IPS-11a (cell line): Measurements from ENCODE around the gene DHRS1.
"Not testable (repeated sequence)": the region's sequence is repeated elsewhere in the genome, so short reads cannot be mapped to it uniquely, and the experiment has no call there.

Experiments
- H3K4me3 ChIP-seq: one replicate; pipeline ENCODE4 v1.5.1; 2013; ENCODE audit warnings: low read depth, low read length, control low read depth

DHRS1 gene

DNA sequence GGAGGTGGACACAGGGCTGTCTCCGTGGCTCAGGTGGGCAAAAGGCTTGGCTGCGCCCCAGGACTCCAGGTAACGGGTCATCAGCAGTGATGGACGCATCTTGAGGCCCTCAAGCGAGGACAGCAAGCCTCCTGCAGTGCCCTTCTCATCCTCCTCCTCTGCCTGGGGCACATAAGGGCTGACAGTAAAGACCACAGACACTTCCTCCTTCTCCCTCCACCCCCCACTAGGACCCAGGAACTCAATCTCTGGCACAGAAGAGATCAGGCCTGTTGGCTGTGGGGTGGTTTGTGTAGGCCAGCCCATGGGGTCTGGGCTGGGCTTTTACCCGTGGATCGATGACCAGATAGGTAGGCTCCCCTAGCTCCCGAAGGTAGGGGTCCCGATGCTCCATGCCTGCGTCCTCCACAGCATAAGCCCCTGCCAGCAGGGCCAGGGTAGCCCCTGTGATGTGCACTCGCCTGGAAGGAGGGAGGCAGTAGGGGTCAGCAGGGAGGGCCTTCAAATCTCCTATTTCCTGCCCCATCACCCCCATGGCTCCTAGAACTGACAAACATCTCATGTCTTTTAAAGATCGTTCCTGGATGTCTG is 29.6 kb upstream of the DHRS1 start:
- no peak overlapping the region for H3K4me3 ChIP-seq

DNA sequence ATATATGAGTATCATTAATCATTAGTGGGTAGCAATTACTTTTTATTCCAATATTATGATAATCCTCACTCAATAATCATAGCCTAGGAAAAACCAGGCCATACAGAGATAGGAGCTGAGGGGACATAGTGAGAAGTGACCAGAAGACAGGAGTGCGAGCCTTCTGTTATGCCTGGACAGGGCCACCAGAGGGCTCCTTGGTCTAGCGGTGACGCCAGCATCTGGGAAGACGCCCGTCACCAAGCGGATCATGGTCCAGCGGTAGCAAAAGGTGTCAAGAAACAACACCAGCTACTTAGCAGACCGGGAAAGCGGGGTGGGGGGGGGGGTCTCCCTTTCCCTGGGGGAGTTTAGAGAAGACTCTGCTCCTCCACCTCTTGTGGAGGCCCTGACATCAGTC is 28.3 kb upstream of the DHRS1 start:
- not testable (repeated sequence) for H3K4me3 ChIP-seq

DNA sequence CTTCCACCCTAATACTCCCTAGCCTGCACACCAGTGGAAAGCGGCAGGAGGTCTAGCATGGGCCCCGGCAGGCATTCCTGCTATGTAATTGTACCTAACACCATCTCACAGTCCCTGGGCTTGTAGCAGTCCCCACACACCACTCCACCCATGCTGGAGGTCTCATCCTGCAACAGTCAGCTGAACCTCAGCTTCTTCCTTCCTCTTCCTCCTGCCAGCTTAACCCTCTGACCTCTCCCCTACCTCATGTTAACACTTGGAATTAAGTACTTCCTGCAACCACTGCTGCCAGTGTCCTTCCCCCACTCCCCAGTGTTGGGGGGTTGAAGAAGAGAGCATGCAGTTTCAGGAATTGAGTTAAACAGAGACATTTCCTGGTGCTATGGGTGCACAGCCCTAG is 27.7 kb upstream of the DHRS1 start:
- no peak overlapping the region for H3K4me3 ChIP-seq

DNA sequence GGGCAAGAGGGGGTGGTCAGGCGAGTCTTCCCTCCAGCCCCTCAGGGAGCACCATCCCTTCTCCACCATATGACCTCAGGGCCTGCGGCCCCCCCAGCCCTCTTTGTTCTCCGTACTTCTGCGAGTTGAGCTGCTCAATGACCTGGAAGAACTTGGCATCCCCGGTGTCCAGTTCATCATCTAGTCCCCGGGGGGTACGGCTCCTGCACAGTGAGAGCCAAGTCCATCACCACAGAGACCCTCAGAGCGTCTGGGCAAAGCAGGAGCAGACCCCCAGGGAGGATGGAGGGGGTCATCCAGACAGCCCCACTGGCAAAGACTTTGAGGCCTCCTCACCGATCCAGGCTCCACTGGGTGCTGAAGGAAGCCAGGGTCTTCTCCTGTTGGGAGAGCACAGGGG is 26.4 kb upstream of the DHRS1 start:
- no peak overlapping the region for H3K4me3 ChIP-seq

DNA sequence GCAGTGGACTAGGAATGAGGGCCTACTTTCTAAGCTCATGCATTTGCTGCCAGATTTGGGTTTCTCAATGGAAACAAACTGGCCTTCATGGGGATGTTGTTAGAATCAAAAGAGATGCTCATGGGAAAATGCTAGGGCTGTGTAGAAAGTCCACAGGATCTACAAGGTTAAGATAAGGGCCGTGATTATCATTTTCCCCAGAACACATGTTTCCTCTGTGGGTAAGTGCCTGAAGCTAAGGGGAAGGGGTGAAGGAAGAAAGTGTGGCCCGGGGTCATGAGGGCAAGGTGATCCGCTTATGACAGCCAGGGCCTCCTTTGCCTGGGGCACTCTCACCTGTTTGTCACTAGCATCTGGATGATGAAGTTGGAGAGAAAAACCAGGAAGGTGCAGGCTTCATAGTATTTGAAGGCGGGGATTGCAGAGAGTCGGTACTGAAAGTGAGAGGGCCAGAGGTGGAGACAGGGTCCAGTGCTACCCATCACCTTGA is 25.5 kb upstream of the DHRS1 start:
- no peak overlapping the region for H3K4me3 ChIP-seq

DNA sequence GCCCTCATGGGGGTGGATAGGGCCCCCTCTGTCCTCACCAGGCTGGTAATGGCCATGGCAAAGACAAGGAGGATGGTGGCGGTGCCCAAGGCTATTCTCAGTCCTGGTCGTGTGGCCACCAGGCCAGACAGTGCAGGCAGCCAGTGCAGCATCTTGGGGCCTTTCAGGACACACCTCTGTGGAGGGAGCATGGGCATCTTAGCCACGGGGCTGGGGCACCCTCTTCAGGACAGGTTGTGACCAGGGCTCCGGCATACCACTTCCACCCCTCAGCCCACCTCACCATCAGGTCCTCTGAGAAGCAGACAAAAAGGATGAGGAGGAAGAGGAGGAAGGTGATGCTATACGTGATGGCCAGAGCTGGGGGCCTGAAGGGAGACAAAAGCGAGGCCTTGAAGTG is 24.4 kb upstream of the DHRS1 start:
- H3K4me3 ChIP-seq: no peak overlapping the region

DNA sequence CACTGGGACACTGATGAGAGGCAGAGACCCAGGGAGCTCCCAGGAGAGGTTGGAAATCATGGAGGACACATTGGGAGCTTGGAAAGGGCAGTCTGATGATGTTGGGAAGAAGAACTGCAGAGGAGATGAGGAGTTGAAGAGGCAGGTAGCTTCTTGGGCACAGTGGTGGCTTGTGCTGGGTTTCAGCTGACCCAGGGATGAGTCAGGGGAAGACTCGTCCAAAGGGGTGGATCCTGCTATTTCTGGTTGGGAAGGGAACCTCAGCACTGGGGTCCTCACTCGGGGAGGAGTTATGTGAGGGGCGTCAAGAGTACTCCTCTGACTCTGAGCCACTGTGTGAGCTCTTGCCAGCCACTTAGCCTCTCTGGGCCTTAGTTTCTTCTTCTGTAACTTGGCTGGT is 23.8 kb upstream of the DHRS1 start:
- H3K4me3 ChIP-seq: no peak overlapping the region

DNA sequence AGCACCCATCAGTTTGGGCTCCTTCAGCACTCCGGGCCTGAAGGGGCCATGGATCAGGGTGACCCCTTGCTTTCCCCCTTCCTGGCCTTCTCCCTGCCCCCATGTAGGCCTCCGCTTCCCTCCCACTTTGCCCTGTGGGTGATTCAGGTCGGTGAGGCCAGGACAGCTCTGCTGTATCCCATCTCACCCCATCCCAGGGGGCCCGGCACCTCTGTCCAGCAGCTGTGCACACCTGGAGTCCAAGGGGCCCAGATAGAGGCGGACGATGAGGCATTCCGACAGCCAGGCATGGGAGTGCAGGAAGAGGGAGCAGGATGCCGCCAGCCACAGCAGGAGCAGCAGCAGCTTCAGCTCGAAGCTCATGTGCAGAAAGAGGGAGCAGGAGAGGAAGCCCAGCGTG is 23.1 kb upstream of the DHRS1 start:
- H3K4me3 ChIP-seq: no peak overlapping the region

DNA sequence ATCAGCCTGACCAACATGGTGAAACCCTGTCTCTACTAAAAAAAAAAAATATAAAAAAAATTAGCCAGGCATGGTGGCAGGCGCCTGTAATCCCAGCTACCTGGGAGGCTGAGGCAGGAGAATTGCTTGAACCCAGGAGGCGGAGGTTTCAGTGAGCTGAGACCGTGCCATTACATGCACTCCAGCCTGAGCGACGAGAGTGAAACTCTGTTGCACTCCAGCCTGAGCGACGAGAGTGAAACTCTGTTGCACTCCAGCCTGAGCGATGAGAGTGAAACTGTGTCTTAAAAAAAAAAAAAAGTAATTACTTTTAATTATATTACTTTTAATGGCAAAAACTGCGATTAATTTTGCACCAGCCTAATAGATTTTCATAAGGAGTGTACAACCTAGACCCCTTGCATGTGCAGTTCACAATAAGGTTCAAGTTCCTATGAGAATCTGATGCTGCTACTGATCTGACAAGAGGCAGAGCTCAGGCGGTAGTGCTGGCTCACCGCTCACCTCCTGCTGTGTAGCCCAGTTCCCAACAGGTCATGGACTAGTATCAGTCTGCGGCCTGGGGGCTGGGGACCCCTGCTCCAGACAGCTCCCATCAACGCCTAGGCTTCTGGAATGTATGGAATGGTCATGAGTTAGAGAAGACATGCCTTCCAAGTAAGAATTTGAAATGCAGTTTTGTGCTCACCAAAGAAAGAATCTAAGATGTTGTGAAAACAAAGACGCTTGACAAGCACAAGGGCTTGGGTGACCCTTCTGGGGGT is 21.8 kb upstream of the DHRS1 start:
- no peak overlapping the region for H3K4me3 ChIP-seq

DNA sequence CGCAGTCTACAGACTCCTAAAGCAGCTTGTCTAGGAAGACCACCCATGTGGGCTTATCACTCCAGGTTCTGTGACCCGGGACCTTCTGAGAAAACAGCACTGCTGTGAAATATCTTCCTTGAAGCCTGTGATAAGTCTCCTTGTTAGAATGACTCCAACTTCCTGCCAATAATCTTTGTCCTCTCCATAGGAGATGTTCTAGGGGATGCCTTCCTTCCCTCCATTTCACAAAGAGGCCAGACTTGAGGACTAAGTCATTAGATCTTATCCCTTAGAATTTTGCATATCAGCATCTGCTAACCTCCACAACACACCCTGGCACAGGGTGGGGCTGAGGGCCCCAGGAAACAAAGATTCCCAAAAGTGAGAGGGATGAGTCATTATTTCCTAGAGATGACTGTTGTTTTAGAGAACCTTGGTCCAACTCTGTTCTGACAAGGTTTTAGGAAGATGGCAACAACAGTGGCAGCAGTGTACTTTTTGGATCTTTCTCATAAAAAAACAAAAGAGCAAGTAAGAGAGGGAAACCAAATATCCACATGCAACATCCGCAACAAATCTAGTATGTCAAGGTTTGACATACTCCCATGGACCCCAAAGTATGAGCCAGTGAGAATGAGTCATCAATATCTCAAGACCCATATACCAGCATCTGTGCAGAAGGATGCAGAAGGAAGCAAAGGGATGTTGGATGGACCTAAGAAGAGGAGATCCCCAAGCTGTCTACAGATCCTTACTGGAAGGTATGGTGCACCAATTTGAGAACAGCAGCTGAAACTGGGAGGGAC is 17.8 kb upstream of the DHRS1 start:
- no peak overlapping the region for H3K4me3 ChIP-seq

DNA sequence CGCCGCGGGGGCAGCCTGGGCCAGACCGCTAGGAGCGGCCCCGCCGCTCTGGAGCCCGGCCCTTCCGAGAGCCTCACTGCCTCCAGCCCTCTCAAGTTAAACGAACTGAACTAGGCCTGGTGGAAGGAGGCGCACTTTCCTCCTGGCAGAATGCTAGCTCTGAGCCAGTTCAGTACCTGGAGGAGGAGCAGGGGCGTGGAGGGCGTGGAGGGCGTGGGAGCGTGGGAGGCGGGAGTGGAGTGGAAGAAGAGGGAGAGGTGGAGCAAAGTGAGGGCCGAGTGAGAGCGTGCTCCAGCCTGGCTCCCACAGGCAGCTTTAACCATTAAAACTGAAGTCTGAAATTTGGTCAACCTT is 17.0 kb upstream of the DHRS1 start:
- no peak overlapping the region for H3K4me3 ChIP-seq

DNA sequence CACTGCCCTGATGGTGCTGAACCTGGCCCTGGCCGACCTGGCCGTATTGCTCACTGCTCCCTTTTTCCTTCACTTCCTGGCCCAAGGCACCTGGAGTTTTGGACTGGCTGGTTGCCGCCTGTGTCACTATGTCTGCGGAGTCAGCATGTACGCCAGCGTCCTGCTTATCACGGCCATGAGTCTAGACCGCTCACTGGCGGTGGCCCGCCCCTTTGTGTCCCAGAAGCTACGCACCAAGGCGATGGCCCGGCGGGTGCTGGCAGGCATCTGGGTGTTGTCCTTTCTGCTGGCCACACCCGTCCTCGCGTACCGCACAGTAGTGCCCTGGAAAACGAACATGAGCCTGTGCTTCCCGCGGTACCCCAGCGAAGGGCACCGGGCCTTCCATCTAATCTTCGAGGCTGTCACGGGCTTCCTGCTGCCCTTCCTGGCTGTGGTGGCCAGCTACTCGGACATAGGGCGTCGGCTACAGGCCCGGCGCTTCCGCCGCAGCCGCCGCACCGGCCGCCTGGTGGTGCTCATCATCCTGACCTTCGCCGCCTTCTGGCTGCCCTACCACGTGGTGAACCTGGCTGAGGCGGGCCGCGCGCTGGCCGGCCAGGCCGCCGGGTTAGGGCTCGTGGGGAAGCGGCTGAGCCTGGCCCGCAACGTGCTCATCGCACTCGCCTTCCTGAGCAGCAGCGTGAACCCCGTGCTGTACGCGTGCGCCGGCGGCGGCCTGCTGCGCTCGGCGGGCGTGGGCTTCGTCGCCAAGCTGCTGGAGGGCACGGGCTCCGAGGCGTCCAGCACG is 16.4 kb upstream of the DHRS1 start:
- no peak overlapping the region for H3K4me3 ChIP-seq

DNA sequence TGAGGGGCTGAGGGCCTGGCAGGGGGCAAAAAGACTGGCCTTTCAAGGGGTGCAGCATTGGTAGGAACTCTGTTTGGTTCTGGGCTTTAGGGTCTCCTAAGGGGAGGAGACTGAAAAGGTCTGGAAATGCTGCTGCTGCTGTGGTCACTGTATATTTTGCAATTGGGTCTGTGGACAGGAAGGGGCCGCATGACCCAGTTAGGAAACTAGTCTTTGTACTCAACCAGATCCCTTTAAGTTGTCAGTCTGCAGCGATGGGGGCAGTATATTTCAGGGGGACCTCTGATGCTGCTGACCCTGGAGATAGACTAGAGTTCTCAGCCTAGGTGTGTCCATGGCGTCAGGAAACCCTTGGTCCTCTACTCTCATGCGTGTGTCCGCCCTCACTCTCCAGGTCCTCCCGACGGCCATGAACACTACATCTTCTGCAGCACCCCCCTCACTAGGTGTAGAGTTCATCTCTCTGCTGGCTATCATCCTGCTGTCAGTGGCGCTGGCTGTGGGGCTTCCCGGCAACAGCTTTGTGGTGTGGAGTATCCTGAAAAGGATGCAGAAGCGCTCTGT is 15.7 kb upstream of the DHRS1 start:
- no peak overlapping the region for H3K4me3 ChIP-seq

DNA sequence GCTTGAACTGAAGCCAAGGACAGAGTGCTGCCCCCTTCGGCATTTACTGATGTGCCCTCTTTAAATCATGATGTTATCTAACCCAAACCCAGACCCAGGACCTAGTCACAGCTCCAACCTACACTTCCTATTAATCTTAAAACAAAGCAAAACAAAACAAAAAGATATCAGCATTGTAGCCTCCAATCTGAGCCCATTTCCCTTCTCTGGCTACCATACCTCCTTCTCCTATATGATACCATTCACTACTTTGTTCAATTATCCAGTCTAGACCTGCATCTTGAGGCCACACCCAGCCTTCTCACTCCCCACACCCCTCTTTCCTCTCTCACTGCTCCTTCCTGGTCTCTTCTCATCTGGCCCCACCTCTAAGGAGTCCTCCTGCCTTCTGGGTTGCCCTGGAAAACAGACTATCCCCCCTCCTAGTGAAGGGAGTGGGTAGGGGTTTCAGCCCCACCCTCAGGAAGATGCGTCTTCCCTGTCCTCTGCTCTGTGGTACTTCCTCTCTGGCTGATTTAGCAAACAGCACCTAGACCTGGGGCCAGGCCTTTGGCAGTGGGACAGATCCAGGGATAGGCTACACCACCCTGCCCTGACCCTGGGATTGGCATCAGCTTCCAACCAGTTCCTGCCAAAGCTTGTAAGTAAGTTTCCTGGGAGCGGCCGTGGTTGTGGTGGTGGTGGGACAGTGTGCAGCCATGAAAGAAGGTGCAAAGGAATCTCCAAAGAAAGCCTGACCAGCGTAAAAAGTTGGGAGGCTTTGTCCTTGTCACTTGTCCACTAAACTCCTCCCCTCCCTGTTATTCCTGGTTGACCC is 15.0 kb upstream of the DHRS1 start:
- no peak overlapping the region for H3K4me3 ChIP-seq

DNA sequence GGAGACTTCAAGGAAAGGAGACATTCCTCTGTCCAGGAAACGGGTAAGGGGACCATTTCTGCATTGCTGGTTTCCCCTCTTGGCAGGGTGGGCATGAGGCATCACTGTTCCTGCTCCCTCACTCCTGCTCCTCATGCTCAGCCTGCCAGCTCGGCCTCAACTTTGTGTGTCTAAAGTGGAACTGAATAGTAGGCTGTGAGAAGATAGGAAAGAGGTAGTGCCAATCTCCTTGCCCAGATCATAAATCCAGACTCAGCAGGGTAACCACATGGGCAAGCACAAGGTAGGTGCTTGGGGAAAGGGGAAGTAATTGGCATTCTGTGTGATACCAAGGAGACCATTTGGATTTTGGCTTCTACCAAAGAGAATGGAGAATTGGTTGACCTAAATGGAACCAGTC is 14.3 kb upstream of the DHRS1 start:
- H3K4me3 ChIP-seq: no peak overlapping the region

DNA sequence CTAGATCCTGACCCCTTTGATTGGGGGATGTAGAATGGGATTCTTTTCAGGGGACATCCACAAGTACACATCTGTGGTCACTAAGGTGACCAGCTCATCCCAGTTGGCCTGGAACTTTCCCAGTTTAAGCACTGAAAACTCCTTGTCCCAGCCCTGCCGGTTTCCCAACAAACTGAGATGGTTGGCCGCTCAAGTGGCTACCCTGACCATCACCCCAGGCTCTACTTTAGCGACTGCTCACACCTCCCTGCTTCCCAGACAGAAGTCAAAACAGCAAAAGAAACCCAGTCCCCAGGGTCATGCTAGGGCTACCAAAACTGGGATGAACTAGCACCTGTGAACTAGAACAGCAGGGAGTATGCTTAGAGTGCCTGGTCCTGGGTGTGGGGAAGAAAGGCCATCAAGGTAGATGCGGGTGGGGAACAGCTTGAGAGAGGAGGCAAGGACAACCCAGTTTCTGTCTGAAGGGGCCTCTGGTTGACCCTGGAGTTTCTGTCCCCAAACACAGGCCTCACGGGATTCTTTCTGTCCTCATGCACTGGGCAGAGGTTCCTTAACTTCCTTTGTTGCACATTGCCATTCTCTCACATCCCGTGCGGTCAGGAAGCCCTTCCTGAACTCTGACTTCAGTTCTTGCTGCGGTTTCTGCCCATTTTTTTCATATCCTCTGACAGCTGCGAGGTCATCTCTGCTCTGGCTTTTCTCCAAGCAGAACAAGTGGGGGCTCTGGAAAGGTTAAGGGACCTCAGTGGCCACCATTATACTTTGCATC is 13.3 kb upstream of the DHRS1 start:
- H3K4me3 ChIP-seq: no peak overlapping the region

DNA sequence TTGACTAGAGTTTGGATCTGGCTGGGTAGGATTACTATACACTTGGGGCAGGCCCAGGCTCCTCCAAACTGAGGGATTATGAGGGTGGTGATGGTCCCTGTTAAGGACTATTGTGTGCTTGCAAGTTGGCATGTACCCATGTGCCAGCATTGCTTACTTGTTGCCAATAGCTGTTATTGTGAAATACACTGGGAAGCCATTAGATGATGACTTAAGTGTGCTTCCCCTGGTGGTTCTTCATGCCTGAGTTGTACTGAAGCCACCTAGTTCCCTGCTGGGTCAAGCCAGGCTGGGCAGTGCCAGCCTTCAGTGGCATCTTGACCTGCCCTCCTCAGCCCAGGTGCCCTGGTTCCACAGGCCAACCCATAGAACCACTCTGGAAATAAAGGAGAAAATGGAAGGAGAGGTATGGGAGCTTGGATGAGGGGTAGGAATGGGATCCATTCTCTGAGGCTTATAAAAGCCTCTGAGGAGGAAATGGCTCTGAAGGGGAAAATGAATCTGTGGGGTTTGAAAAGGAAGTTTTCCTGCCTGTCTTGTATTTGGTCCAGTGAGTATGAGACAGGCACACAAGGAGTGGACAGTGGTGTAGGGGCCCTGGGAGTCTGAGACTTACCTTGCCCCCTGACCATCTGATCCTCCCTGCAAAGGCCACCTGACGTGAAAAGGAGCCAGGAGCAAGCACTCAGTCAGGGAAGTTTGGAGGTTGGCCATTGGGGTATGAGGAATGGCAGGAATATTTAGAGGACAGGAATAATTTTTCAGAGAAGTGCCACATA is 12.4 kb upstream of the DHRS1 start:
- no peak overlapping the region for H3K4me3 ChIP-seq
